DLD1 (cell line): ENCODE measurements around the gene DDX52.
"Not testable (repeated sequence)": the region's sequence is repeated elsewhere in the genome, so short reads cannot be mapped to it uniquely, and the experiment has no call there.

Experiments
- in situ Hi-C: cut with HindIII; loops from 2 replicates; pipeline ENCODE4 v1.10.0; 2017; ENCODE audit warnings: low sequenced_read_pairs

Gene DDX52, protein sequence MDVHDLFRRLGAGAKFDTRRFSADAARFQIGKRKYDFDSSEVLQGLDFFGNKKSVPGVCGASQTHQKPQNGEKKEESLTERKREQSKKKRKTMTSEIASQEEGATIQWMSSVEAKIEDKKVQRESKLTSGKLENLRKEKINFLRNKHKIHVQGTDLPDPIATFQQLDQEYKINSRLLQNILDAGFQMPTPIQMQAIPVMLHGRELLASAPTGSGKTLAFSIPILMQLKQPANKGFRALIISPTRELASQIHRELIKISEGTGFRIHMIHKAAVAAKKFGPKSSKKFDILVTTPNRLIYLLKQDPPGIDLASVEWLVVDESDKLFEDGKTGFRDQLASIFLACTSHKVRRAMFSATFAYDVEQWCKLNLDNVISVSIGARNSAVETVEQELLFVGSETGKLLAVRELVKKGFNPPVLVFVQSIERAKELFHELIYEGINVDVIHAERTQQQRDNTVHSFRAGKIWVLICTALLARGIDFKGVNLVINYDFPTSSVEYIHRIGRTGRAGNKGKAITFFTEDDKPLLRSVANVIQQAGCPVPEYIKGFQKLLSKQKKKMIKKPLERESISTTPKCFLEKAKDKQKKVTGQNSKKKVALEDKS

DNA sequence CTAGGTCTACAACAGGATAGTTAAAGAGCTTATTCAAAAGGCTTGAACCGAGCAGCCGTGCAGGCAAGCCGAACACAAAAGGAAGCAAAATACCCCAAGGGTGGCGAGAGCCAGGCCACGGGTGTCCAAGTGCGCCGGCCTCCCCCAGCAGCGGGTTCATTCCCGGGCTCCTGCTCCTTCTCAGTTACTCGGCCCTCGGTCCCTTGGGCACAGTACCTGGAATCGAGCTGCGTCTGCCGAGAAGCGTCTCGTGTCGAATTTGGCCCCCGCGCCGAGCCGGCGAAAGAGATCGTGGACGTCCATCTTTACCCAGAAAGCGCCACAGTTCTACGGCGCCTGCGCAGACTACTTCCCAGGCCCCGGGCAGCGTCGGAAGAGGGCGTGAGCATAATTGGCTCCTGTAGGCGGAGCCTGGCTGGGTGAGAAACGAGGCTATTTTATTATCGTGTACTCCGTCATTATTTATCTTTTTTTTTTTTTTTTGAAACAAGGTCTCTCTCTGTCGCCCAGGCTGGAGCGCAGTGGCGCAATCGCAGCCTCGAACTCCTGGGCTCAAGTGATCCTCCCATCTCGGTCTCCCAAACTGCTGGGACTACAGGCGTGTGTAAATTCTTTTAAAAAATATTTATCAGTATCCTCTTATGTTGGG lies at the start of gene DDX52:
Gene DDX52, minus strand, starts transcription at position 329 of the 649 bp plus-strand sequence. Its CDS starts 26 bp downstream, at position 303.
- in situ Hi-C loops: no loop called here

DNA sequence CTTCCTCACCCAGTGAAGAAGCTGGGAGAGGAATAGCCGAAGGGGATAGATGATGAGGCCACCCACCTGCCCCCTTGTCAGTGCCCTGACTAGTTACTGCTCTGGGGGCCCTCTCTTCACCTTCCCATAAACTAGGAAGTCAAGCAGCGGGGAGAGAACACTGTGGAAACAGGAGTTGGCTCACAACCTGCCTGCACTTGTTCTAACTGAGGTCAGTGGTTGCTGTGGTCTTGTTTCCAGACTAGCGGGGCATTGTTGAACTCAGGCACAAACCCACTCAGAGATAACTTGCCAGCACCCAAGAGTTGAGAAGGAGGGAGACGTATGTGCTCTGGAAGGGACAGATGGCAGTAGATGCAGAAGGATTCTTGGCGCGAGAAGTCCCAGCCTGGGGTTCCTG lies 48.6 kb upstream of the DDX52 start:
- in situ Hi-C loops: no loop called here

DNA sequence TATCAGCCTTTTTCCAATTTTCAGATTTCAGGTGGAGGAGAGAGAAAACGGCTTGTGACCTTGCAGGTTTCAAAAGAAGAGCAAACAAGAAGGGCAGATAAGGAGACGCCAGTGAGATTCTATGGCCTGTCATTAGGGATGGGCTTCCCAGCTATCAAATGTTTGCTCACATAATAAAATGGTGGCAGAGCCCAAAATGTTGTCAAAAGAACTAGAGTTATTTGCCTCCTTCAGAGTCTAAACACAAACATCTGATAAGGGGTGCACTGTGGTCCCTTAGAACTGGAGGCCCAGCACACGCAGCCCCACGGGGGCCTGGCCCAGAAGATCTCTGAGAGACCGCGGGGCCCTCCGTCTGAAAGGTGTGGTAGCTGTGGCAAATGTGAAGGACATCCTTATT lies 46.1 kb upstream of the DDX52 start:
- in situ Hi-C loops: no loop called here

GRCh38 chr17:37683454-37683984 lies 40.3 kb upstream of the DDX52 start:
- in situ Hi-C loops: no loop called here

DNA sequence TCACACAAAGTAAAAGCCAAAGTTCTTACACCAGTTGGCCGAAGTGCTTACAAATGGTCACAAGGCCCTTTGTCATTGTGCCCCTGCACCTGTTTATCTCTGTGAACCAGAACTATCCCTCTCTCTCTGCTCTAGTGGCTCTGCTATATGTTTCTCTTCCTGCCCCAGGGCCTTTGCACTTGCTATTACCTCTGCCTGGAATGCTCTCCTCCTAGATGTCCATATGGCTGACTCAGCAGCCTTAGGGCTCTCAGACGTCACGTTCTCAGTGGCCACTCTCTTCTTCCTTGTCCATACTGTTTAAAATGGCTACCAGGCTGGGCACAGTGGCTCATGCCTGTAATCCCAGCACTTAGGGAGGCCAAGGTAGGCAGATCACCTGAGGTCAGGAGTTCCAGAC lies 38.8 kb upstream of the DDX52 start:
- in situ Hi-C loops: no loop called here

GRCh38 chr17:37679995-37680394 lies 36.7 kb upstream of the DDX52 start:
- in situ Hi-C loops: not testable (repeated sequence)

DNA sequence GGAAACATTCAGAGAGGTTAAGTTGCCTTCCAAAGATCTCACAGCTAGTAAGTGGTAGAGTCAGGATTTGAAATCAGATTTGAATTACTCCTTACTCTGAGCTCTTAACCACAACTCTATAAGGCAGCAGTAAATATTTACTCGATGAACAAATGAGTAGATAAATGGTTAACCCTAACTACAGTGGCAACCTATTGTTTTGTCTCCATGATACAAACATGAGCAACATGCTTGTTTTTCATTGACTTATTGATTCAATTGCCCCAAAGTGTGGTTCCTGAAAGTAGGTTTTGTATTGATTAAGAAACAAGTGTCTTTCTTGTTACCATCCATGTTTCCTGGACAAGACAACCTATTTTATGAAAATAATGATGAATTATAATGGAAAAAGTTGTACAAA lies 34.8 kb upstream of the DDX52 start:
- in situ Hi-C loops: no loop called here

DNA sequence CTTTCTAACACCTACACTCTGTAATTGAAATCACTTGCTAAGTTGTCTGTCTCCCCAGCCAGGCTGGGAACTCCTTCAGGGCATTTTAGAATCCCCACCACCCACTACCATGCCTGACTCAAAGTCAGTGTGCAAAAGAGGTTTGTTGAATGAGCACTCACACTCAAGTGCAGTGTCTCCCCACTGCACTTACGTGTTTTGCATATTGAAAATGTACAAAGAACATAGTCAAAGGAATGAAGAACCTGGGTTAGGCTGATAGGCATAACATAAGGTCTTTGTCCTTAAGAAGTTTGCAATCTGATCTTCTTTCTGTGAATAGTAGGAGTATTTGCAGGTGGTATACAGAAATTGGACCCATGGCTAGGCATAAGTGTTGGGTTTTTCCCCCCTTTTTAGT lies 33.8 kb upstream of the DDX52 start:
- in situ Hi-C loops: no loop called here

DNA sequence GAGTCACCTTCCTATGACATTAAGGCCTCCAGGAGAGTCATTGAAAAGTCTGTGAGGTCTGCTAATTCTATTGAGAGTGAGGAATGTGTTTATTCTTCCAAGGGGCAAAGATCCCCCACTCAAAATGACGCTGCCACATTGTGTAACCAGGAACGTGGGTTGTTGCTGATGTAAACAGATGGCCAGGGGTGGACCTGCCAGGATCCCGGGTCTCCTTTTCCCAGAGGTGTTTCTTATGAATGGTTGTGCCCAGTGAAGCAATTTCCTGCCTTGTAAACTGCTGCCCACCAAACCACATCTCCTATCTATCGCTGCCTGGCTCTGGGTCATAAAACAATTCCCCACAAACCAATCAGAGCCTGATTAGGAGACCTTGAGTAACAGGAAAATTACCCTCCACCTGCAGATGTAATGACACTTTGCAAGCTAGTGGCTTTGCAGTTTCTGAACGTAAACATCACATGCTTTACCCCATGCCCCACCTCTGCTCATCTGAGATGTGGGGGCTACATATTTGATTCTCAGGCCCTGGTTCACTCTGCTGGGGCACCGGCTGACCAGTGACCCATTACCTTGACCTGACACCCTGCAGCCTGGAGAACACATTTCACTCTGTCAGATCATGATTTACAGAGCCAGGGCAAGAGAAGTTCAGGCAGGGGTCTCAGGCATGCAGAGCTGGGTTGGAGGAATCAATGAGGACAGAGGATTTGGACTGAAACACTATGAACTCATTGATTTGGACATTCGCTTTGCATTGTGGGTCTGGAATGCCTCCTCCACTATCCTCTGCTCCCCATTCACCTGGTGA lies 33.1 kb upstream of the DDX52 start:
- in situ Hi-C loops: no loop called here

DNA sequence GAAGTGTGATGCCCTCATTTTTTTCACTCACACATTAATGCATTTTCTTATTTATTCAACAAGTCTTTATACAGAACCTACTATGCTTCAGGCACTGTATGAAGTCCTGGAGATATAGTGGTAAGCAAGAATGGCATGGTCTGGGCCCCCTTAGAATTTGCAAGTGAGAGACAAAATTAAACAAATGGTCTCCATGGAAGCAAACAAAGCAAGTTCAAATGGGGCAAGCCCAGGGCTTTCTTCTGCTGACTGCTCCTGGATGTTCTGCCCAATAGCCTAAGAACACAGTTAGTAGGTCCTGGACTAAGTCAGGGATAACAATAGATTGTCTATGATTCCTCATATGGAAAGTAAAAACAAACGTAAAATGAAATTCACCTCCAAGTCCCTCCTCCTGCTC lies 31.3 kb upstream of the DDX52 start:
- in situ Hi-C loops: no loop called here

DNA sequence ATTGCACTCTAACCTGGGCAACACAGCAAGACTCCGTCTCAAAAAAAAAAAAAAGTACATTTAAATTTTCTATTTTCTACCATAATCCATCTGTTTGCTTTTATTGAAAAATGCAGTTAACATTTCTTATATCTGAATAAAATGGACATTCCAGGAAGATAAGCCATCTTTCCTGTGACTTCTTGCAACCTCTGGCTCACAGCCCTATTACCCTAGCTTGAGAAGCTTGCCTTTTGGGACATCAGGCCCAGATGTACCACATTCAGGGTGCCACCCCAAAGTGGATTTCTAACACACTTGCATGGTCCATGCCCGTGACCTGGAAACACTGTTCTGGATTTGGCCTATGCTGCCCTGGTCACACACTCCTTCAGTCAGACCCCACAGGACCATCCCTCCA lies 30.1 kb upstream of the DDX52 start:
- in situ Hi-C loops: no loop called here

DNA sequence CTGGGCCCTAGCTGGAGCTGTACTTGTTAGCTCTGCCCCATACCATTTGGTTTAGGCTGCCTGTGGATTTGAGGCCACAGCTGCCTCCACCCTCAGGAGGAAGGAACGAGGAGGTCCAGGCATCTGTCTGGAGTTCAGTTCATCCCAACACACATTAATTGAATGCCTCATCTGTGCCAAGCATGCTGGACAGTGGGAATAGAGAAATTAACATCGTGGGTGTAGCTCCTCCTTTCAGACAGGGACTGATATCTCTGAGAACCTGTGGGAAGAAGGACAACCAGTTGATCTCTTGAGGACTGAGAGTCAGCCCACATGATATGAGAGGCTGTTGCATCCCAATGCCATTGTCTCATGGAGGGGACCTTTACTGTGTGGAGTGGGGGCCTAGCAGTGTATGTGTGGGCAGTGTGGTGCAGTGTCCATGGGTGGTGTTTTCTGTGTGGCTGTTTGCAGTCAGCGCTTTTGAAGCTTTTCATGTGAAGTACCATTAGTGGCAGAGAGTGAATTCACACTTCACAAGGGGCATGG lies 29.4 kb upstream of the DDX52 start:
- in situ Hi-C loops: no loop called here

- in situ Hi-C loops: no loop called here
Measured at GRCh38 chr17:37671824-37672547, 28.7 kb upstream of the DDX52 start.

GRCh38 chr17:37671028-37671823 lies 28.0 kb upstream of the DDX52 start:
- in situ Hi-C loops: no loop called here

DNA sequence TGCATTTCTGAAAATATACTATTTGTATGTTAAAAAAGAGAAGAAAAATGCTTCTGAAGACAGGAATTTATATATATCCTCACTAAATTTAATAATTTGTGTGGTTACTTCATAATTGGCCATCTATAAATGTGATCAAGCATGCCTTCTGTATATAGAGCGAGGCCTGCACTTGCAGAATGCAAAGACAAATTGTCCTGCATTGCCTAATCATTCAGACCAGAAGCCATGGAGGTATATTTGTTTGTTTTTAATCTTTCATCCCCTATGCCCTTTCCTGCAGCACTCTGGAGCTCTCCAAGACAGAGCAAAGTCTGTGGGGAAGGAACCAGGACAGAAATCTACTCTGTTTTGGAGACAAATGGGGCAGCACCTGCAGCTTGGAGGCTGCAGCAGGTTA lies 23.8 kb upstream of the DDX52 start:
- in situ Hi-C loops: no loop called here

DNA sequence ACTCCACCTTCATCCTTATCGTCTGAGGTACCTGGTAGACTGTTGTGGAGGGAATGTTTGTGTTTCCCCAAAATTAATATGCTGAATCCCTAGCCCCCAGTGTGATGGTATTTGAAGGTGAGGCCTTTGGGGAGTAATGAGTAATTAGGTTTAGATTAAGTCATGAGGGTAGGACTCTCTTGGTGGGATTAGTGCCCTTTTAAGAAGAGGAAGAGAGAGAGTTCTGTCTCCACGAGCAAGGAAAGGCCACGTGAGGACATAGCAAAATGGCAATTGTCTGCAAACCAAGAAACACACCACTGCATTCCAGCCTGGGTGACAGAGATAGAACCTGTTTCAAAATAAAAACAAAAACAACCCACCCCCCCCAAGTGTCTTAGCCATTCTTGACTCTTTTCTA lies 21.0 kb upstream of the DDX52 start:
- in situ Hi-C loops: no loop called here

GRCh38 chr17:37662353-37662752 lies 19.1 kb upstream of the DDX52 start:
- in situ Hi-C loops: no loop called here

GRCh38 chr17:37661400-37662014 lies 18.3 kb upstream of the DDX52 start:
- in situ Hi-C loops: no loop called here

GRCh38 chr17:37659925-37660324 lies 16.7 kb upstream of the DDX52 start:
- in situ Hi-C loops: no loop called here
